HL-60/S4 treated with retinoic acid at 250 ng/mL for 4 days and 3 days (cell line): Measurements from ENCODE around the gene EML1.

Source experiments
- in situ Hi-C: fragments of 300-500 bp; cut with MboI; formaldehyde crosslinking; loops from 2 replicates; pipeline ENCODE4 v1.7.0; 2022; ENCODE audit warnings: low sequenced_read_pairs

The EML1 gene

DNA sequence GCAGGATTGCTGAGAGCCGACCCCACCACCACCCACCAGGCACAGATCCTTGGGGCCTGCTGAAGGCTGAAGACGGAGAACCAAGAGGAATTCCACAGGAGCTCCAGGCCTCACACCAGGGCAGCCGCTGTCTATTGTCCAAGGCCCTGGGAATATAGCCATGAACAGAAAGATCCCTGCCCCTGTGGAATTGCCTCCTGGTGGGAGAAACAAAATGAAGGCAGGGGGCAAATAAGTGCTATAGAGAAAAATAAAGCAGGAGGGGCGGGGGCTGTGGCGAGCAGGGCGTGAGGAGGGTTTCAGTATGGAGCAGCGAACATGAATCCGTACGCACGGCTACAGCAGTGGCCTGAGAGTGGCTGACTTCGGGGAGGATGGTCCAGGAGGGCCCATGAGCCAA lies 96.1 kb downstream of the EML1 start:
- in situ Hi-C loops, result loop anchor here (25.0 kb wide), 1 partner anchor 352 kb away; no protein-coding TSS in a partner anchor

DNA sequence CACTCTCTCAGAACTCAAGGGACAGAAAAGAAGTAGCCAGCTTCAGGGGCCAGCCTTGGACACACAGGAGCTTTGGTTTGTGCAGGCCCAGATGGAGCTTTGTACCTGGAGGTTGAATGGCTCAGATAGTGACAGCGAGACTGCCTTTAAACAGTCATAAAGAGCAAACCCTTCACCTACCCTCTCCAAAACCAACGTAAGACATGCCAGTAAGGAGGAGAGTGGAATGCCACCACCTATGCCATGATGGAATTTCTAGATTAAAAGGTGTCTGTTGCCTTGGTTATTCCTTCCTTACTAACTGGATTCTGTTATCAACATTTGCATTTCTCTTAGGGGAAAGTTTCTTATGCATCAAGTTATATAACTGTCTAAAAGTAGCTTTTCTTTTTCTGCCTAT lies 98.1 kb downstream of the EML1 start:
- in situ Hi-C loops, result loop anchor here (25.0 kb wide), 1 partner anchor 354 kb away; no protein-coding TSS in a partner anchor

DNA sequence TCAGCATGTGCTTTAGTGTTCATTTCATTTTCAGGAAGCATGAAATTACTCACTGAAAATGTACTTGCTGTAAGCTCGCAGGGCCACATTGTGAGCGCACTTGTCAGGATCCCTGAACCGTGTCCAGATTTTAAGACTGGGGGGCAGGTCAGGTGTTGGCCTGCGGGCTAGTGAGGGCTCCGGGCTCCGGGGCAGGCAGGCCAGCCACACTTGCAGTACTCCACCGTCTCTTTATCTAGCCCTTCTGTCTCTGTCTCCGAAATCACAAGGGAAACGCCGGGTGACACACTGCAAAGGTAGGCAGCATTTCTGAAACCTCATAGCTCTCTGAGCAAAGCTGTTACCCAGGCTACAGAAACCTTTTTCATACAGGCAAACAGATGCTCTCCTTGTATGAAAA lies 98.7 kb downstream of the EML1 start:
- in situ Hi-C loops, result loop anchor here (25.0 kb wide), 1 partner anchor 355 kb away; no protein-coding TSS in a partner anchor

DNA sequence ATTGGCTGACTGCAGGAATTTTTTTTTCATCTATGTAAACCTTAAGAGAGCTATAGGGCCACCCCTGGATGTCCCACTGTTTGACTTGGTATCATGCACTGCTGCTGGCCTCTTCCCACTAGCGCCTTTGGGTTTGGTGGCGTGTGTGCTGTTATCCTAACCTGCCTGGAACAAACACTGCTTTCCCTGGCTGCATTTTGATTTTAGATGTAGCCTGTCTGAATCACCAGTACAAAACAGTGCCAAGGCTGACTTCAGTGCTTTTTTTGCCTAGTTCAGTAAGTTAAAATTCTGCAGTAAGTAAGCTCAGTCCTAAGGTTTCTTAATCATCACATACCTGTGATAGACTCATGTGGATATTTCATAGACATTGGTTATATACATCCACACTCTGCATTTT lies 99.2 kb downstream of the EML1 start:
- in situ Hi-C loops, result loop anchor here (25.0 kb wide), 1 partner anchor 355 kb away; no protein-coding TSS in a partner anchor

DNA sequence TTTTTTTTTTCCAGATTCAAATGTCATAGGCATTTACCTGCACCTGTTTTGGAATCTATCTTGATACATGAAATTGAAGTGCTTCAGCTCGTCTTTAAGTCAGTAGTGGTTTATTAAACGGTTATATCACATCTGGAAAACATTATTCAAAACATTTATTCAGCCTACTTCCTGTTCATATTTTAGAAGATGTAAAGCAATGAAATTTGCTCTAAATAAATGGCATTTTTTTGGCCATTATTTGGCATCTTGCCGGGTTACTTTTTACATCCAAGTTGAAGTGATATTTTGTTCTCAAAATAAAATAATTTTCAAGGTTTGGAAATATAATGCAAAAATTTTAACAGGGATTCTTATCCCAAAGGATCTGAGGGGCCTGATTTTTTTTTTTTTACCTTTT lies 103.1 kb downstream of the EML1 start:
- in situ Hi-C loops, result loop anchor here (25.0 kb wide), 1 partner anchor 359 kb away; no protein-coding TSS in a partner anchor

DNA sequence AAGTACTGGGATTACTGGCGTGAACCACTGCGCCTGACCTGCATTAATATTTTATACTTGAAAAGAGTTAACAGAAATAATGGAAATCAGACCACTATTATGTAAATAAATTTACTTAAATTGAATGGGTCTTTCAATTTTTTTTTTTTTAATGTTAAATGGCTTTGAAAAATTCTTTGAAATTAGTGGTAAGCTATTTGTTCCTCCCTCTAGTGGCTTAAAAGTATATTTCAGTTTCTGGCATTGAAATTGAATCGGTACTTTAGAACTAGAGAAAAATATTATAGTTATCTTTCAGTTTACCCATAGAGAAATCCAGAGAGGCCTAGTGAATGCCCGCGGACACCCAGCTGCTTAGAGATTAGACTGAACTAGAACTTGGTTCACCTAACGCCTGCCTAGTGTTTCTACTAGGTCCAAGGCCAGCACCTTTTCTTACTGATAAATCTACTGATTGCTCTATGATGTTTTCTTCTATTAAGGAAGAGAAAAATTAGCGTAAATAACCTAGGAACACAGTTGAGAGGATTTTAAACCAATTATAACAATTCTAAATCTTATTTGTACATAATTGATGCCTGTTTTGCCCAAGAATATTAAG lies 106.5 kb downstream of the EML1 start:
- in situ Hi-C loops, result loop anchor here (25.0 kb wide), 1 partner anchor 362 kb away; no protein-coding TSS in a partner anchor

DNA sequence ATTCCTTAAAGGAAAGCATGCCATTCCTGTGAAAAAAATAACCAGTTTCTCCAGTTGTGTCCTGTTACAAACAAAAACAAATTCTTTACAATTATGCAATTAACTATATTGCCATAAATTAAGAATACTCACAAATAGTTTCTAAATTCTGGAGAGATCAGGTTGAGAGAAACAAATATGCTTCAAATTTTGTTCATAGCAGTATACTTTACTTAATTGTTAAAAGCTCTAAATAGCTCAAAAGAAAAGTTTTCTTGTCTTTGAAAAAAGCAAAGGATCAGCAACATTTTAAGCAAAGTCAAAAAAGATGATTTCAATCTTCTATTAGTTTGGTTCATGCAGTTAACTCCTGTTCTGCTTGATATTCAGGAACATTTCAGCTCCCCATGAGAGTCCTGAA lies 109.7 kb downstream of the EML1 start:
- in situ Hi-C loops, result no loop called here

DNA sequence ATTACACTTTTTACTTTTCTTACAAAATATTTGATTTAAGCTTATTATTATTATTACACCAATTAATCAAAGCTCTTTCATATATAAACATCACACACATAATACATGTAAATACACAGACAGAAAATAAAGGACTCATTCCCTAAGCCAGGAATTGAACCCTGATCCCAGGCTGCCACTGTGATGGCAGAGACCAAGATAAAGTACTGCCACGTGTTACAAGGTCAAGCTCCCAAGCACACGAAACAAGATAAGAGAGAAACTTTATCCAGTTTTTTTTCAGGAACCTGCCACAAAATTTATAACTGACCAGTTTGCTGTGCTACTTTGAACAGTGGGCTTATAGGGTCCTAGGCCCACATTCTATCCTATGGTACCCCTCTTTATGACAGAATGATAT lies 111.3 kb downstream of the EML1 start:
- in situ Hi-C loops, result no loop called here

DNA sequence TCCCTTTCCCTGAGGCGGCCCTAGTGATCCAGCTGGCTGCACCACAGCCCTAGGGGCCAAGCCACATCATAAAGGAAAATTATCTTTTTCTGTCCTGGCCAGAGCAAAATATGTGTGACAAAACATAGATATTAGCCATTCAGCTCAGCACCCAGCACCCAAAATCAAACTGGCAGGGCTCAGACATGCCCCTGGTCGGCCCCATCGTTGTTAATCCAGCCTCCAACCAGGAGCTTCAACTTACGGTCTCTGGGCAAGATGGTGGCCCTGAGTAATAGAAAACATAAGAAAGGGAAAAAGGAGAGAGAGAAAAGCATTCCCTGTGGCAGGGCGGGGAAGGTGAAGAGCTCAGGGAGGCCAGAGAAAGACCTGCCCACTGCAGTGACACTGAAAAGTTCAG lies 111.9 kb downstream of the EML1 start:
- in situ Hi-C loops, result no loop called here

DNA sequence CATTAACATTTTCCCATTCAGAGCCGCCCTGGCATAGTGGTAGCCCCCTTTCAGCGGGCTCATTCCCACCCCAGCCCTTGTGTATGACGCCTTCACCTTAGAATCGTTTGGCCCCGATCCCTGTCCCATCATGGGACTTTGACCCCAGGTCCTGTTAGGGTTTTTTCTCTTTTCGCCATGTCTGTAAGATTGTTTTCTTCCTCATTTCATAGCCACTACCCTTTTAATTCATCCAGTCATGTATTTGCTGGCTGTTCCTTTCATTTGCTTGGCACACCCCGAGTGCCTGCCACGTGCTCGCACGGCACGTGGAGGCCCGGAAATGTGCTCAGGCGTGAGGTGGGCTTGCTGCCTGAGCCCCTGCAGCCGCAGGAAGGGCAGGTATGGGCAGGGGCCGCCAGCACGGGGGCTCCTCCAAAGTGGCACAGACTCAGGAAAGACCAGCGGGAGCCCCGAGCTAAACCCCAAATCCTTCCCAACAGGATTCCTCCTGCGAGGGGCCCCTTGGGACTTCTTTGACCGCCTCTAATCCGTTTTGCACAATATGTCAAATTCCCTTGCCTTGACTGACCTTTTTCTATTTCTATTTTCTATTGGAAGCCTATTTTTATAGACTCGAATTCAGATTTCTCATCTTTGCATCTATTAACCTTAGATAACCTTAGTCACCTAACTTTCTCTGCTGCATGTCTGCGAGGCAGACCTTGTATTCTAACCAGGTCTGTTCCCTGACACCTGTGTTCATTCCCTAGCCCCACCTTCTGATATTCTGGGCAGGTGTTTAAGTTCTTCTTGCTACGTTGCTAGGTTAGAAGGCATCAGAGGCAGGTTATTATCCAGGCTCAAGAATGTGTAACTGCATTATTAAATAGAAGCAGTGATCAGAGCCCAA lies 114.8 kb downstream of the EML1 start:
- in situ Hi-C loops, result no loop called here

DNA sequence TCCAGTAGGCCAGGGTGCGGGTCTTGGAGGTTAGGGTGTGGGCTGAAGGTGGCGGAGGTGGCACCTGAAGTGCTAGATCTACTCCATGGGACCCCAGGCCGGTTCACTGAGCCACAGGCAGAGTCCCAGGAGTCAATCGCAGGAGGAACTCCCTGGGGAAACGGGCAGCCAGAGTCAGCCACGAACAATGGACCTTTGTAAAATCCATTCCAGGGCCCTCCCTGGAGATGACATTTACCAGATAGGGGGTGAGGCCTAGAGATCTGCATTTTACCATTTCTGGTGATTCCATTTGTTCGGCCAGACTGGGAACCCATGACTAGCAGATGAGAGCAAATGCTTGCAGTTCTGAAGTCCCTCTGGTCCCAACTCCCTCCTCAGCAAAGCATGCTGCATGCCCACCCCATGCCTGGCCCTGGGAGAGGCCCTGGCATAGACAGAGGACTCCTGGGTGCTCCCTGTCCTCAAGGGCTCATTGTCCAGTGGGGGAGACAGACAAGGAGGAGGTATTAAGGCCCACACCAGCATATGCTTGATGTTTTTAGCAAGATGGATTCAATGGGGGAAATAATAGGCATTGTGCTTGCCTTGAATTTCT lies 115.5 kb downstream of the EML1 start:
- in situ Hi-C loops, result no loop called here

DNA sequence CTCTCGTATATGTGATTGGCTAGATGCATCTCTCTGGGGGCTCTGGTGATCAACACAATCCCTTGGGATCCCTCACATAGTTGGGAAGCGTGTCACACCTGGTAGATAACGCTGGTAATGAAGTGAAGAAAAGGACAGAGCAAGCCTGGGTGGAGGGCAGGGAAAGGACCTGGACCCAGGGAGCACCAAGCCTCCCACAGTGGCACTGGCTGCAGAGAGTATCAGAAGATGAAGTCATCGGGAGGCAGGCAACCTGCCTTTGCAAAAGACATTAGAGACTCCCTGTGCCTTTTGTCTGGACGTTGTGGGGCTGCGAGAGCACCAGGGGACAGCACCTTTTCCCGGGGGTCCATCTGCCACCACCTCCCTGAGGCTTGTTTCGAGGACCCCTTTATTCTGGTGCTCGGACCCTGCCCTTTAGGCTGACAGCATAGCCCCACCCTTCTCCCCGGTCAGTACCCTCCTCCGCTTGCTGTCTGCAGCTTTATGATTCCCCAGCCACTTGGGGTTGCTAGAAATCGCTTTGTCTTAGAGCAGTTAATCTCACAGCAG lies 116.4 kb downstream of the EML1 start:
- in situ Hi-C loops, result no loop called here

DNA sequence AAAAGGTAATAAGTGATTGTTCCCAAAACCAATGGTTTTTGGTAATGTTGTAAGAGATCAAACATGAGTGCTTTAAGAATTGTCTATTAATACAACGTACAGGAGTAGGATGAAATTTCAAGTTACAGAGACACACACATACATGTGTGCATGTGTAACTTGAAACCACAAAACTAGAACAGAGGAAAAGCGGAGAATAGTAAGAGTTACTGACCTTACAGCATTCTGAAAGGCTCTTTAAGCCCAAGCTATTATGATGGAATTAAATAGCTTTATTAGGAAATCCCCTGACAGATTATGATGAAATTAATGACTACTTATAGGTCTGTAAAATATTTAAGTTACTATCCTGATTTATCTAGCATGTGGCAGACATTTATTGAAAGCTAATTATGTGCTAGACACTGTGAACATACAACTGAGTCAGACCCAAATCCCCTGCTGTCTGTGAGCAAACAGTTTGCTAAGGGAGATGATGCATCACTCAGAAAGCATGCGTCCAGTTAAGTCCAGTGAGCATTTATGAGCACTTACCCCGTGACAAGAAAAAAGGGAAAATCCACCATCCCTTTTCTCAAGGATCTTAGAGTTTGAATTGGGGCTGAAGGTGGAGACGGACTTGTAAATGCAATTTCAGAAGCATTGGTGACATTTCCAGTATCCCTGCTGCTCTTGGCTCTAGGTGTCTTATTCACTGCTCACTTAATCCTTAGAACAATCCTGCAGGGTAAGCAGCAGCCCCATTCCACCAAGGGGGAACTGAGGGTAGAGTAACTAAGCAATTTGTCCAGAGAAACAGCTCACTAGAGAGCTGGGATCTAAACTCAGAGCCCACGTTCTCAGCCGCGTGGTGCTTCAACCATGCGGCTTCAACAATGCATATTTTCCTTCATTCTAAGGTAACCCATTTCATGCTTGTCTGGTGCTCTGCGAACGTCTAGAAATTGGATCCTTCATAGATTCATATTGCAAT lies 117.4 kb downstream of the EML1 start:
- in situ Hi-C loops, result no loop called here

DNA sequence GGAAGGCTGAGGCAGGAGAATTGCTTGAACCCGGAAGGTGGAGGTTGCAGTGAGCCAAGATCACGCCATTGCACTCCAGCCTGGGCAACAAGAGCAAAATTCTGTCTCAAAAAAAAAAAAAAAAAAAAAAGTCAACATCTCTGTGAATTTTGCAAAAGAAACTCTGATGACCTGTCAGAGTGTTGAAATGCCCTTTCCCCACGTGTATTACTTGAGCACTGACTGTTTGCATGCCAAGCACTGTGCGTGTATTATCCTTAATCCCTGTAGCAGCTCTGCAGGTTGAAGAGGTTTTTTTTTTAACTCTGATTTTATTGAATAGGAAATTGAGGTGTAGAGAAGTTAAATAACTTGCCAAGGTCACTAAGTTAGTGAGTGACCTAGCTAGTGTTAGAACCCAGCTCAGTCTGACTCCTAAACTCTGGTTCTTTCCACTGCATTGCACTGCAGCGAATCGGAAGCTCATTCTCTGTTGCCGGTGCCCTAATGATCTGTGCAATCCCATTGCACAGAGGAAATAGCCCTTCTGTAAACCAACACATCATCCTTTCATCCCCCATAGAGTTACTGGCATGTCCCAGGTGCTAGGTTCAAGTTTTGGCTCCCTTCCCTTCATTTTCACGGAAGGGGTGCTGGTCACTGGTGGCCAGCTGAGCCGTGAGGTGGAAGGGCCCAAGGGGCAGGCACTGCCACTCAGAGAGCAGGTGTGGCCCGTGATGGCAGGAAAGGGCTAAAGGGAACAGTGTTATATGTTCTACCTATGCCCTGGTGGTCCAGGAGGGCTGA lies 122.3 kb downstream of the EML1 start:
- in situ Hi-C loops, result no loop called here

DNA sequence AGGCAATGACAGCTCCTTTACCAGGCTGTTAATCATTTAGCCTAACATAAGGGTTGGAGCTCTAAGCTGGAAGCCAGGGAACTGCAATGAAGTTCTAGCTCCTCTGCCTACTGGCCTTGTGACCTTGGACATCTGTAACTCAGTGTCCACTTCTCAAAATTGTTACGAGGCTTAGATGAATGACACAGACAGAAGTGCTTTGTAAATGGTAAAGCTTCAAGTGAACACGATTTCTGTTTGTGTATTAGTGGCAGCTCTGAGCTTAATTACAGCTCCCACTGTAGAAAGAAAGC lies 122.8 kb downstream of the EML1 start:
- in situ Hi-C loops, result no loop called here

DNA sequence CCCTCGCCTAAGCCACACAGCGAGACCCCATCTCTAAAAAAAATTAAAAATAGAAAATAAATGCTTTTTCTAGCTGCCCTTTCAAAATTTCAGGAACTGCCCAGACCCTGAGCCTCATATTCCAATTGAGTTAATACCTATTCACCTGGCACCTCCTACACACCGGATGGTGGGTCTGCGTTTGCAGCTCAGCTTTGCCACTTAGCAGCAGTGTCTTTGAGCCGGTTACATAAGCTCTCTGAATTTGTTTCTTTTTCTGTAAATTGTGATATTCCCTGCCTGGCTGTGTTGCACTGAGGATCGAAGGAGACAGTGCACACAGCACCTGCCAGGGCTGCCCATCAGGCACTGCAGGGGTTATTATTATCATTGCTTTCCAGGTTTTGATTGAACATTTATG lies 125.6 kb downstream of the EML1 start:
- in situ Hi-C loops, result no loop called here

DNA sequence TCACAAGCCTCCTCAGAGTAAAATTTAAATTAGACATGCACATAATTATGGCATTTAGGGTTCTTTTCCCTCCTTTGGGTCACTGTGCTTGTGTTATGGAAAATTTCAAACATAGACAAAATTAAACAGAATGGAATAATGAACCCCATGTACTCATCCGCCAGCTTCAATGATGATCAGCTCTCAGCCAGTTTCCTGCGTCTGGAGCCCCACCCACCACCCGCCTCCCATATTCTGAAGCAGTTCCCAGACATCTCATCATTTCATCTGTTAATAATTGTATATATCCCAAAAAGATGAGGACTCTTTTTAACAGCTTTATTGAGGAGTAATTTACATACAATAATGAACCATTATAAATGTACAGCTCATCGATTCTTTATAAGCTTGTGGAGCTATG lies 128.2 kb downstream of the EML1 start:
- in situ Hi-C loops, result no loop called here

DNA sequence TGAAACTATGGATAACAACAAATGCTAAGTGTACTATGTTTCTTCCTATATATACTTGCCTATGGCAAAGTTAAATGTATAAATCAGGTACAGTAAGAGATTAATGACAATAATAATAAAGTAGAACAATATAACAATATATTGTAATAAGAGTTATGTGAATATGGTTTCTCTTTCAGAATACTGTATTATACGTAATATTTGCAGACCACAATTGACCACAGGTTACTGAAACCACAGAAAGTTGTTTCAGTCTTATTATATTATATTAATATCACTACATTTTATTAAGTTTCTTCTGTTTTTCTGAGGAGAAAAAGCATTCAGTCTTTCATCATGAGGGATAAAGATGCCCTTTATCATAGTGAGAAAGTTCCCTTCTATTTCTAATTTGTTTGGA lies 131.2 kb downstream of the EML1 start:
- in situ Hi-C loops, result no loop called here

DNA sequence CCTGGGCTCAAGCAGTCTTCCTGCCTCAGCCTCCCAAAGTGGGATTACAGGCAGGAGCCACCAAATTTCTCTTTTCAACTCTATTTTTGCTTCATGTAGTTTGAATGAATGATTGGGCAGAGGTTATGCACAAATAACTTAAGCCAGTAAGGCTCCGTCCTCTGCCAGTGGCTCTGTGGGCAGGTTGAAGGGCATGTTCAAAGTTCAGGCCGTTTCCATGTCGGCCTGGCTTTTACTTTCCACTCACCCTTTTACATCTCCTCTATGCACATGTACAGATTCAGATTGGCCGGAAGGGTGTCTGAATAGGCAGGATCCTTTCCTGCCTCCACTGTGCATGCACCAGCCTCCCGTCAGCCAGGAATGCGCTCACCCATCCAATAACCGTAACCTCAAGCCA lies 132.3 kb downstream of the EML1 start:
- in situ Hi-C loops, result no loop called here

DNA sequence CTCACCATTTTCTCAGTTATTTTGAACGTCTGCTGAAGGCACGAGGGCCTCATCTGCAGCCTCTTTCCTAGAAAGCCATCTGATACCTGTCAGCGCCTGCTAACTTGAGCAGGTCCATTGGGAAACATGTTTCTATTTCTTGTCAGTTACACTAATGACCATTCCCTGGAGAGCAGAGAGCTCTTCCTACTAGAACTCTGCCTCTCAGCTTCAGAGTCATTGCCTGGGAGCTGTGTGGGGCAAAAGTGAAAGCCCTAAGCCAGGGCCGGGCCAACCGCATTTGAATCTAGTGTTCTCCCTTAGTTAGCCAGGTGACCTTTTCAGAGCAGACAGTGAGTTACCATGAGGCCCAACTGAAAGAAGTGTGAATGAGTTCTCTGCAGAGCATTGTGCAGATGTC lies 135.8 kb downstream of the EML1 start:
- in situ Hi-C loops, result no loop called here
